ENCODE measurements around the gene ALDH1L2. TPM values are rescaled to one million over a fixed set of nuclear protein-coding genes. Genes with fewer than 3 reads are reported as not detected.

The ALDH1L2 gene
- total RNA-seq, 1 donor: 55.4 TPM

- Histone ChIP-seq H3K27me3 (ENCODE audit: insufficient read depth, low read length) (no peaks in the 10 kb centered on the region), H3K79me2 (ENCODE audit: insufficient read depth, low read length) (no peaks in the 10 kb centered on the region), H4K20me1 (ENCODE audit: insufficient read depth, low read length) (no peaks in the 10 kb centered on the region), H3K9me3 (ENCODE audit: low read depth, low read length) (no peaks in the 10 kb centered on the region), H3K36me3 (ENCODE audit: insufficient read depth, low read length) (peaks cover 63% of the 10 kb centered on the region), H3K4me1 (ENCODE audit: insufficient read depth, low read length) (peaks cover 3% of the 10 kb centered on the region), H3K4me3 (ENCODE audit: insufficient read depth, low read length) (no peak overlapping the region), H3K27ac (ENCODE audit: low read depth, low read length) (no peak overlapping the region), H2AFZ (ENCODE audit: low read length) (no peak overlapping the region), H3K4me2 (ENCODE audit: insufficient read depth, low read length) (no peak overlapping the region)
- TF ChIP-seq CTCF (IDR thresholded peaks at IDR 0.05; ENCODE audit: extremely low read depth, low read depth, low read length): no peak
- no peak for DNase-seq (ENCODE audit: insufficient read length, low spot score, missing footprints)
These were observed 53.1 kb downstream of the ALDH1L2 start for GRCh38 chr12:105030820-105031807.

GRCh38 chr12:105026411-105026810, 57.8 kb downstream of the ALDH1L2 start:
- H3K4me3 ChIP-seq (ENCODE audit: insufficient read depth, low read length): no peak overlapping the region
- peak overlapping the region; percentile 19 for H3K4me2 ChIP-seq (ENCODE audit: insufficient read depth, low read length)
- no peak for TF ChIP-seq CTCF (IDR thresholded peaks at IDR 0.05; ENCODE audit: extremely low read depth, low read depth, low read length)
- H3K27ac ChIP-seq (ENCODE audit: low read depth, low read length): no peak overlapping the region
- no peak for DNase-seq (ENCODE audit: insufficient read length, low spot score, missing footprints)
- no peaks in the 10 kb centered on the region for H3K27me3 ChIP-seq (ENCODE audit: insufficient read depth, low read length)
- H3K9me3 ChIP-seq (ENCODE audit: low read depth, low read length): no peaks in the 10 kb centered on the region
- no peak overlapping the region for H2AFZ ChIP-seq (ENCODE audit: low read length)
- no peaks in the 10 kb centered on the region for H4K20me1 ChIP-seq (ENCODE audit: insufficient read depth, low read length)
- no peaks in the 10 kb centered on the region for H3K79me2 ChIP-seq (ENCODE audit: insufficient read depth, low read length)
- H3K4me1 ChIP-seq (ENCODE audit: insufficient read depth, low read length): peaks cover 7% of the 10 kb centered on the region
- H3K36me3 ChIP-seq (ENCODE audit: insufficient read depth, low read length): peaks cover 74% of the 10 kb centered on the region

- Histone ChIP-seq H3K27me3 (ENCODE audit: insufficient read depth, low read length) (no peaks in the 10 kb centered on the region), H4K20me1 (ENCODE audit: insufficient read depth, low read length) (no peaks in the 10 kb centered on the region), H3K36me3 (ENCODE audit: insufficient read depth, low read length) (peaks cover 69% of the 10 kb centered on the region), H3K27ac (ENCODE audit: low read depth, low read length) (no peak overlapping the region), H3K4me1 (ENCODE audit: insufficient read depth, low read length) (peaks cover 7% of the 10 kb centered on the region), H3K4me2 (ENCODE audit: insufficient read depth, low read length) (peak overlapping the region; percentile 19), H3K9me3 (ENCODE audit: low read depth, low read length) (no peaks in the 10 kb centered on the region), H3K4me3 (ENCODE audit: insufficient read depth, low read length) (no peak overlapping the region), H3K79me2 (ENCODE audit: insufficient read depth, low read length) (no peaks in the 10 kb centered on the region), H2AFZ (ENCODE audit: low read length) (no peak overlapping the region)
- no peak for TF ChIP-seq CTCF (IDR thresholded peaks at IDR 0.05; ENCODE audit: extremely low read depth, low read depth, low read length)
- DNase-seq (ENCODE audit: insufficient read length, low spot score, missing footprints): no peak
These were observed 58.4 kb downstream of the ALDH1L2 start for GRCh38 chr12:105025890-105026289.

- Histone ChIP-seq H3K27me3 (ENCODE audit: insufficient read depth, low read length) (no peaks in the 10 kb centered on the region), H3K79me2 (ENCODE audit: insufficient read depth, low read length) (no peaks in the 10 kb centered on the region)
These were observed 59.3 kb downstream of the ALDH1L2 start for GRCh38 chr12:105024928-105025327.

More at GRCh38 chr12:105024928-105025327, 59.3 kb downstream of the ALDH1L2 start:
- no peak overlapping the region for H3K27ac ChIP-seq (ENCODE audit: low read depth, low read length)
- no peak overlapping the region for H2AFZ ChIP-seq (ENCODE audit: low read length)
- no peak overlapping the region for H3K4me3 ChIP-seq (ENCODE audit: insufficient read depth, low read length)
- no peaks in the 10 kb centered on the region for H3K9me3 ChIP-seq (ENCODE audit: low read depth, low read length)
- peaks cover 60% of the 10 kb centered on the region for H3K36me3 ChIP-seq (ENCODE audit: insufficient read depth, low read length)
- no peak for TF ChIP-seq CTCF (IDR thresholded peaks at IDR 0.05; ENCODE audit: extremely low read depth, low read depth, low read length)
- no peak overlapping the region for H3K4me2 ChIP-seq (ENCODE audit: insufficient read depth, low read length)
- H4K20me1 ChIP-seq (ENCODE audit: insufficient read depth, low read length): no peaks in the 10 kb centered on the region
- DNase-seq (ENCODE audit: insufficient read length, low spot score, missing footprints): no peak
- H3K4me1 ChIP-seq (ENCODE audit: insufficient read depth, low read length): peaks cover 7% of the 10 kb centered on the region

Data from osteoblast (primary cell).